UCSD-AML1 (cell line): ENCODE results near the gene CHST7.
"Not testable (repeated sequence)": the region's sequence is repeated elsewhere in the genome, so short reads cannot be mapped to it uniquely, and the experiment has no call there.

Experiments used
- DNase-seq: peaks from one replicate; lab custom pipeline; 2025; ENCODE audit not compliant: unreplicated experiment; lab: John Stamatoyannopoulos, UW

The CHST7 gene, protein sequence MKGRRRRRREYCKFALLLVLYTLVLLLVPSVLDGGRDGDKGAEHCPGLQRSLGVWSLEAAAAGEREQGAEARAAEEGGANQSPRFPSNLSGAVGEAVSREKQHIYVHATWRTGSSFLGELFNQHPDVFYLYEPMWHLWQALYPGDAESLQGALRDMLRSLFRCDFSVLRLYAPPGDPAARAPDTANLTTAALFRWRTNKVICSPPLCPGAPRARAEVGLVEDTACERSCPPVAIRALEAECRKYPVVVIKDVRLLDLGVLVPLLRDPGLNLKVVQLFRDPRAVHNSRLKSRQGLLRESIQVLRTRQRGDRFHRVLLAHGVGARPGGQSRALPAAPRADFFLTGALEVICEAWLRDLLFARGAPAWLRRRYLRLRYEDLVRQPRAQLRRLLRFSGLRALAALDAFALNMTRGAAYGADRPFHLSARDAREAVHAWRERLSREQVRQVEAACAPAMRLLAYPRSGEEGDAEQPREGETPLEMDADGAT

DNA sequence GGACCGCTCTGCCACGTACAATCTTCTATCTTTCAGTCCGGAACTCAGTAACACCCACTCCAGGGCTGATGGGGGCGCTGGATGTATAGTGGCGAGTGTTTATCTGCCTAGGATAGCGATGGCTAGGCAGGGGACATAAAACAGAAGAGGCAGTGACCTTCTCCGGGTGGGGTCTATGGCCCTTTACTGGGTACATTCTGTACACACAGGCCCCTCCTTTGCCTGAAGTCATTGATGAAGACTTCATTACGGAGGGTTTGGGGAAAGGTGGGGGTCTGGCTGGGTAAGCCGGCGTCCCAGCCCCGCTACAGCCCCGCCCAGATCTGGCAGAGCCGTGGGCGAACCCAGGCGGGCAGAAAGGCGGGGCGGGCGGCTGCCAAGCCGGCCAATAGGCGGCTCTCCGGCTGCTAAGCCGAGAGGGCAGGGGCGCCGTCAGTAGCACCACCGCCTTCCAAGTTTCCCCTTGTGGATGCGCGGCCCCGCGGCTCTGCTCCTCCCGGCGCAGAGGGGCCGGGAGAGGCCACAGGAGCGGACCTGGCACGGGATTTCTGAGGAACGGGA, at the start of gene CHST7:
Gene CHST7, plus strand, starts transcription at position 435 of the 561 bp plus-strand sequence. CDS start 167 bp downstream, outside the sequence.
- DNase-seq: peak; percentile 78

DNA sequence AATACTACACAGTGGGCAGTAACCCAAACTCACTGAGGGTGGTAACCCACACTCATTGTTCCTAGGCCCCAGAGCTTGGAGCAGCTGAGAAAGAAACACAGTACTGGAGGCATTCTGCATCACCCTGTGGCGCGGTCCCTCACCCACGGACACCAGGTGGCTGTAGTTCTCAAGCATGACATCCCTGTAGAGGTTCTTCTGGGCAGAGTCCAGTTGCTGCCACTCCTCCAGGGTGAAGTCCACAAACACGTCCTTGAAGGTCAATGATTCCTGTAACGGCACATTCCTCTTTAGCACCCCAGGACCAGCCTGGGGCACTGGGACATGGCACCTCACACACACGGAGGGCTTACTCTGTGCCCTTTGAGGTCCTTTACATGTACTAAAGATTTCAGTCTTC, 44.9 kb upstream of the CHST7 start:
- not testable (repeated sequence) for DNase-seq

DNA sequence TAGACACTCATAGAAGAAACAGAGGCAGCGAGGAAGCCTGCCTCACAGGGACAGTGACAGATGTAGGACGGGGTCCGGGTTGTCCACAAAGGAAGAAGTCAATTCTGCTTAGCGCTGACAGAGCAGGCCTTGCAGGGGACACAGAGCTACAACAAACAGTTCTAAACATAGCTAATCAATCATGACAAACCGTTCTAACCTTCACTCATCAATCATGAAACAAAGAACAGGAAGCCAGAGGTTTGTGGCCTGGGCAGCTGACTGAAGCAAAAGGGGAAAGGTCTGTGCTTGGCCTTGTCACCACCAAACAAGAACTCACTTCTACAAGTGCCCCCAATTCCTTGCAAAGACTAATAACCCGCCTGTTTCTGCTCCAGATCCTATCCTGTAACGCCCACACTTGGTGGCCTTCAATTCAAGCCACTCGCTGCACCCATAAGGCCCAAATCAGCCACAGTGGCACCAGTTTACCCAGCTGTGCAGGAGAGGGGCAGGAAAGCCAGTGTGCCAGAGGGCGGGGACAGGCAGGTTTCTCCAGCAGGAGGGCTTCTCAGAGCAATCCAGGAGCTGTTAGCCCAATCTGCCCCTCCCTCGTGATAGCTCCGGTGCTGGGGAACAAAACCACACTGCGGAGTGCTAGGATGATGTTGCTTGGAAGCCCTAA, 43.7 kb upstream of the CHST7 start:
- peak; percentile 44 for DNase-seq

DNA sequence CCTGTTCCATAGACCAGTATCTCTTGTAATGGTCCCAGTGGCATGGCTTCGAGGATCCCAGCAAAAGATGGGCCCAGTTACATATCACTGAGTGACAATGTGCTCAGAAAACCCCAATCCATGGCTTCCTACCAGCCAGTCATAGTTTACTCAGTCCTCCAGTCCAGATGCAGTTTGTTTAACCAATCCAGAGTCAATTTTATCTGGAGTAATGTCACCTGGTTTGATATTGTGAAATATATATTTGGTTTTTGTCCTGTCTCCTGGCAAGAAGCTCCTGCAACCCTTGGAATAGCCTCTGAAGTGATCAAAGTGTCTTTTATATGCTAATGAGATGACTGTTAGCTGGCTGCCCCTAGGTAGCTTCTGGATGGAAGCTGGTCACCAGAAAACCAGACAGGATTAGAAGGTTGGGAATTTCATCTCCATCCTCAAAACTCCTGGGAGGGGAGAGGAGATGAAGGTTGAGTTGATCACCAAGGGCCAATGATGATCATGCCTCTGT, 43.1 kb upstream of the CHST7 start:
- not testable (repeated sequence) for DNase-seq

DNA sequence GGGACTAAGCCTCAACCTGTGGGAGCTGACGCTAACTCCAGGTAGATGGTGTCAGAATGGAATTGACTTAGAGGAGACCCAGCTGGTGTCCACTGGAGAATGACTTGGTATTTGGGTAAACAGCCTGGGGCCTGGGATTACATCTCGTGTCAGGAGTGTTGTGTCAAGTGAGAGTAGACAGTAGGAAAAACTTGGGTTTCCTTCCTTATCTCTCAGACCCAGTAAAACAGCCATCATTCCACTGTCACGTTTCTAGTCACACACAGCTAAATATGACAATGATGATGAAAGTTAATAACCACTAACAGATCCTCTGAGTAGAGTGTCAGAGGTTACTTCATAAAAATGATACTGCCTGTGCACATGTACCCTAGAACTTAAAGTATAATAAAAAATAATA, 42.1 kb upstream of the CHST7 start:
- no peak for DNase-seq

DNA sequence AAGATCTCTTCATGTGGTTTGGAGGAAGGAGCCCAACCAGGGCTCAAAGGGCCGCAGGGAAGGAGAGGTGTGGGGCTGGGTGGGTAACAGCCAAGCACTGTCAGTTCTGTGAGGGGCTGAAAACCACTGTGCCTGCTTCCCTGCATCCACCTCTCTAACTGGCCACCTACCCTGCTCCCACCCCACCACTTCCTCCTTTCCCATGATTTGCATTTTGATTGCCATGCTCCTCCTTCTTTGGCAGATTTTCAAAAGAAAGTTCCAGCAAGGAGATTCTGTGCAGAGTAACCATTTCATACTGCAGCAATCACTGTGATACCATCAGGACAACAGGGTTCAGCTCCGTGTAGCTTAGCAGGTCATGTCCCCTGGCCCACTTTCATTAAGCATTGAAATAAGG, 30.1 kb upstream of the CHST7 start:
- DNase-seq: no peak

DNA sequence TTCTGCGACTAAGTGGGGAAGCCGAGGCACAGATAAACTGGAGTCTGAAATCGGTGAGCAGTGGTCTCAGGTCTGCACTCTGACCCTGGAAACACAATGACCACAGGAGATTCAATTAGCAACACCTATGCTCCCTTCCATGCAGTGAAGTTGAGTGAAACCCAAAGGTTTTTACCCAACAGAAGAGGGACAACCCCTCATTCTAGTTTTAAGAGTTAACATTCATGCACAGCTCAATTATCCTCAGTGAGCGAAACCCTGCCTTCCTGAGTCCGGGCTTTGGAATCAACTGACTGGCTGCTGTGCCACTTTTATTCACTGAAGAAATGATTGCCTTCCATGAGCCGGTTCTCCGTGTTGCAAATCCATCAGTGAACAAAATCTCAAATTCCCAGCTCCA, 29.0 kb upstream of the CHST7 start:
- not testable (repeated sequence) for DNase-seq

DNA sequence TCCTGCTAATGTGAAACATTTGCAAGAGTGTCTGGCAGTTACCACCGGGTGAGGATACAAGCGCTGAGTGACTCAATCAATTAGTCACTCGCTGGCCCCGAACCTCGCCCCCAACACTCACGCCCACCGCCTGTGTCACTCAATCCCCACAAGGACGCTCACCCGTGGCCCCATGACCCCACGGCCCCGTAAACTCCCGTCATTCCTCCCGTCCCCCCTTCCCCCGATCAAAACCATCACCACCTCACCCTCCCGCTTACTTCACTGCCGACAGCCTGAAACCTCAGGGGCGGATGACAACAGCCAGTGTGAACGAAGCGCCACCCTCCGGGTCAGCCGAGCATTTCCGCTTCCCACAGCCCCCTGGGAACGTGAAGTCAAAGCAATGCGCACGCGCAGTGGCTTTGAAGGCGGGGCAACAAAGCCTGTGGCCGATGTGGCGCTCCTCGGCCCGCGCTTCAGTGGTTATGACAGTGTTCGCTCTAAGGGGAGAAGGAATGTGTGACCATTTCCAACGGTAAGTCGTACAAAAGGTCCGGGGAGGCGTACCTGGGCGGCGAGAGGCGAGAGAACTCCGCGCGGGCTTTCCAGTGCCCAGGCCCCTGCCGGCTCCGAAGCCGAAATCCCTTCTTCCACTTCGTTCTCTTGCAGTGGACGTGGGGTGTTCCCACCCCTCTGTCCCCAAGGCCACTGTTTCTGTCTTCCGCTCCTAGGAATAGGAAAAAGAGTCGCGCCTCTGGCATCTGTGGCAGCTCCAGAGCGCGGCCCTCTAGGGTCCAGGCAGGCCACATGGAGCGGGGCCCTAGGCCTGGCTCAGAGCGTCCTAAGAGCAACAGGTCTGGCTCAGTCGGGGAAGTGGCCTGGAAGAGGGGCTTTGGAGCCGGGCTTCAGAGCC, 28.2 kb upstream of the CHST7 start, which contains the start of gene ZNF674:
Gene ZNF674, minus strand, starts transcription at position 311 of the 895 bp plus-strand sequence. CDS start 3,334 bp downstream, outside the sequence.
- DNase-seq: peak; percentile 90

DNA sequence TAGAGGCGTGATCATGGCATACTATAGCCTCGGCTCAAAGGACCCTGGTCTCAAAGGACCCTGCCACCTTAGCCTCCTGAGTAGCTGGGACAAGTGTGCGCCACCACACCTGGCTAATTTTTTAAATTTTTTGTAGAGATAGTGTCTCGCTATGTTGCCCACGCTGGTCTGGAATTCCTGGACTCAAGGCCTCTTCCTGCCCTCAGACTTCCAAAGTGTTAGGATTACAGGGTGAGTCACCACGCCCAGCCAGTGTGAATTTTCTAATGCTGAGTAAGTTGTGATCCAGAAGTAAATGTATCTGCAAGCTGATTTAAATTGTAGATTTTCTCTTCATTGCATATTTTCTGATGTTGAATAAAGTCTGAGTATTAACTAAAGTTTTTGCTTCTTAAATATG, 25.7 kb upstream of the CHST7 start:
- no peak for DNase-seq

DNA sequence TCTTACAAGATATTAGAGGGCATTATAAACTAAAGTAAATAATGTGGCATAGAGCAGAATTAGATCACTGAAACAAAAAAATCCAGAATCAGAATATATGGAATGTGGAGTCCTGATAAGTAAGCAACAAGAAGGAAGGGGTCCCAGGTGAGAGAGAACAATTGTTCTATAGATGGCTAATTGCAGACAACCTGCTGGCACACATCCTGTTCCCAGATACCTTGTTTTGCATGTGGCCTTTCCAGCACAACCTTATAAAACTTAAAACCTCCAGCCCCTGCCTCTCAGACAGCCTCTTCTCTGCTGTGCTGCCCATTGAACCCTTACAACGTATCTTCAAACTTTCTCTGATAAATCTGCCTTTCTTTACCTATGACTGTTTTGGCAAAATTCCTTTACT, 23.7 kb upstream of the CHST7 start:
- no peak for DNase-seq

DNA sequence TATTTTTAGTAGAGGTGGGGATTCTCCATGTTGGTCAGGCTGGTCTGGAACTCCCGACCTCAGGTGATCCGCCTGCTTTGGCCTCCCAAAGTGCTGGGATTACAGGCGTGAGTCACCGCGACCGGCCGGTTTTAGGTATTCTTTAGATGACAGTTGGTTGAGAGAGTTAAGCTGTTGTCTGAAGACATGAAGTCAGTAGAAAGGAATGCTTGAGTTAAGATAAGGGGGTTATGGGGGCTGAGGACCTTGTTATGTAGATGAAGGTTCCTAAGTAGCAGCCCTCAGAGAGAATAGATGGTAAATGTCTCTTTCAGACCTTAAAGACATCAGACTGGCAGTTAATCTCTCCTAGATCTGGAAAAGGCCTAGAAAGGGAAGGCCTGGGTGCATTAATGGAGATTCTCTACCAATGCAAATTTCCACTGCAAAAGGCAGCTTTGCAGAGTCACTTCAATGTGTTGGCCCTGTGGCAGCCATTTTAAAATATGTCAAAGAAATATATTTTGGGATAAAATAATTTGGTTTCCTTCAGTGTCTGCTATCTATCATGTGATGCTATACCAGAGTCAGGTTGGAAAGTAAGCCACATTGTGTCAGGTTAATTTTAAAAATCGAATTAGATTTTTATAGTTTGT, 22.0 kb upstream of the CHST7 start:
- DNase-seq: no peak

DNA sequence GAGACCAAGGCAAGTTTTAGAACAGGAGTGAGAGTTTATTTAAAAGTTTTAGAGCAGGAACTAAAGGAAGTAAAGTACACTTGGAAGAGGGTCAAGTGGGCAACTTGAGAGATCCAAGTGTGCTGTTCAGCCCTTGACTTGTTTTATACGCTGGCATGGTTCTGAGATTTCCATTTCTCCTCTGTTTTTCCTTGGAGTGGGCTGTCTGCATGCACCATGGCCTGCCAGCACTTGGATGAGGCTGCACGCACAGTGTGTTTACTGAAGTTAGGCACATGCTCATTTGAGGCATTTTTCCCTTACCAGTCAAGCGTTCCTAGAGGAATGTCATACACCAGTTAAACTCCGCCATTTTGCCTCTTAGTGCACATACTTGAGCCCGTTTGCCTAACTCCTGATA, 19.6 kb upstream of the CHST7 start:
- no peak for DNase-seq

DNA sequence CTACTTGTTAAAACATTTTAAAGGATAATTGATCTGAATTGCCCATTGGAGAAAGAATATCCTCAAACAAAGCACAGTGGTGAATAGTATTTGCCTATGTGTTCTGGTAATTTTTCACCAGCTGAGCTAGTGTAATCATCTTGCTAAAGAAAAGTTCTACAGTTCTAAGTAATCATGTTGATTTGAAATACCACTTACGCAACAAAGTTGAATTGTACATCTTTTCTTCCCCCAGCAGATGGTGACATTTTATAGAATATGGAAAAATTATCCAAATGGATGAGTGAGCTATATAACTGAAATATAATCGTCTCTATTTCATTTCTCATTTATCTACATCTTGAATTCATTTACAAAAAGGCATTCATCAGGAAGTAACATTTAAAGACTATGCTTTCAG, 18.6 kb upstream of the CHST7 start:
- DNase-seq: no peak

DNA sequence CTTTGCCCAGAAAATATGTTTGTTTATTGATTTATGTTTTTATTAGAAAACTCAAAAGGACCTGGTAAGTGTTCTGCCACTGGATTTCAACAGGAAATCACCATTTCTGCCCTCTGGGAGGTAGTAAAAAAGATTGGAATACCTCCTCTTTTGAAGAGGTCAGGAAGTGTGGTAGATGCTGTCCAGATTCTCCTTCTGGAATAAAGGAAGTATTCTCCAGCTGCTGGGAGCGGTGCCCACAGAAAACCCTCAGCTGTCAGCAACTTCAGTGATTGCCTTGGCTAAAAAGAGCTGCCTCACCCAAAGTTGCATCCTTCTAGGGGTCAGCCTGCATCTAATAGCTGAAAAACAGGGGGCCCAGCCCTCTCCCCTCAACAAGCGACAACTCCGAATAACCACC, 14.5 kb upstream of the CHST7 start:
- DNase-seq: no peak

DNA sequence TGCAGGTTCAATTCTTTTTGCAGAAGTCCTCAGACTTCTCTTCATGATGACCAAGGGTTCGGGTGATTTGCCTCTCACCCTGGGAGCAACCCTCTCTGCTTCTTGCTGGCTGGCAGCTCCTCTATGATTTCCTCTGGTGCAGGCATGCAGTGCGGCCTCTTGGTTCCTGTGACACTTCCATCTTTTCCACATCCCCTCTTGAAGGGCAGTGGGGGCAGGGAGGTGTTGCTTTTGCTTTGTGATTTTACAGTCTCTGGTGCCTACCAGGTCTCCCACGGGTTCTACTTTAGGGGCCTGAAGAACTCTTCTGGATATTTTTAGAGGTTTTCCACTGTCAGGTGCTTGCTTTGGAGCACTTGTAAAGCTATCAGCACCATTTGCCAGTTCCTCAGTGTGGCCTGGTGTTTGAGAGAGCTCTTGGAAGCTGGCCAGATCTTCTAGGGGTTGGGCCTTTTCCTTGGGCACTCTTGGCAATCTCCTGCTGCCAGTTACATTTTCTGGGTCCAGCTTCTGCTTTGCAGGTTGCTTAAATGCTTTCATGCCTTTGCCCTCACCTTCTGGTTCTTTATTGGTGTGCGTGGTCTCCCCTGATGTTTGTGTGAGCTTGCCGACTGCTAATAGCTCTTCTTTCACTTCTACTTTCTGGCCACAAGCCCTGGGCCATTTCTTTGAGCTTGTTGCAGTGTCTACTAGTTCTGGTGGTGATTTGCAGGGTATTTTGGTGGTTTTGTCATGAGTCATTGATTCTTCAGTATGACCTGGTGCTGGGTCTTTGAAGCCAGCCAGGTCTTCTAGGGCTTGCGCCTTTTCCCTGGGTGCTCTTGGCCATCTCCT, 11.5 kb upstream of the CHST7 start:
- peak; percentile 42 for DNase-seq

DNA sequence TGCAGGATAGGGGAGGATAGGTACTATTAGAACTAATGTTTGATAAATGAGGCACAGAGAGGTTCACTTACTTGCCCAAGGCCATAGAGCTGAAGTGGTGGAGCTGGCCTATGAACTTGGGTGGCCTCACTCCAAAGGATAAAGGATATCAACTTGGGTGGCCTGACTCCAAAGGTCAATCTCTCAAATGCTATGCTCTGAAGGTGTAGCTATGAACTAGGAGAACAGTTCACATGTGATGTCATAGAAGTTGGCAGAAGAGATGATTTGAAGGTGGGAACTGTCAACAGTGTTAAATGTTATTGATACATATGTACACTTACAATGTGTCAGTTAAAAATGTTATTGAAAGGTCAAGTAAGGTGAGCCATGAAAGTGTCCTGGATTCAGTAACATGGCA, 6.2 kb upstream of the CHST7 start:
- DNase-seq: no peak

DNA sequence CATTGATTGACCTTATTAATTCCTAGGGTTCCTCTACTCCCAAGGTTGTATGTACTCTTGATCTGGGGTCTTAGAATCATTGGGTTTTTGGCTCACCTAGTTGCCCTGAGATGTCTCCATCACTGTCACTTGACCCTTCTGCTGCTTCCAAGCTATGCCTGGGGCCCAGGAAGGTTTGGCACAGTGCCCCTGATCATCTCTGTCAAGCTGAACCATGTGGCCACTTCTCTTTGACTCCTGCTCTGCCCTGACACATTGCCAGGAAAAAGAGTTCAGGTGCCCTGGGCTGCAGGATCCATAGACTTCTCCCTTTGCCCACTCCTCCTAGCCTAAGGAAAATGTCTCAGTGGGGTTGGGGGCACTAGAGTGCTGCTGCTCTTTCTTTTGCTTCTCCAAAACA, 3.9 kb upstream of the CHST7 start:
- DNase-seq: no peak

DNA sequence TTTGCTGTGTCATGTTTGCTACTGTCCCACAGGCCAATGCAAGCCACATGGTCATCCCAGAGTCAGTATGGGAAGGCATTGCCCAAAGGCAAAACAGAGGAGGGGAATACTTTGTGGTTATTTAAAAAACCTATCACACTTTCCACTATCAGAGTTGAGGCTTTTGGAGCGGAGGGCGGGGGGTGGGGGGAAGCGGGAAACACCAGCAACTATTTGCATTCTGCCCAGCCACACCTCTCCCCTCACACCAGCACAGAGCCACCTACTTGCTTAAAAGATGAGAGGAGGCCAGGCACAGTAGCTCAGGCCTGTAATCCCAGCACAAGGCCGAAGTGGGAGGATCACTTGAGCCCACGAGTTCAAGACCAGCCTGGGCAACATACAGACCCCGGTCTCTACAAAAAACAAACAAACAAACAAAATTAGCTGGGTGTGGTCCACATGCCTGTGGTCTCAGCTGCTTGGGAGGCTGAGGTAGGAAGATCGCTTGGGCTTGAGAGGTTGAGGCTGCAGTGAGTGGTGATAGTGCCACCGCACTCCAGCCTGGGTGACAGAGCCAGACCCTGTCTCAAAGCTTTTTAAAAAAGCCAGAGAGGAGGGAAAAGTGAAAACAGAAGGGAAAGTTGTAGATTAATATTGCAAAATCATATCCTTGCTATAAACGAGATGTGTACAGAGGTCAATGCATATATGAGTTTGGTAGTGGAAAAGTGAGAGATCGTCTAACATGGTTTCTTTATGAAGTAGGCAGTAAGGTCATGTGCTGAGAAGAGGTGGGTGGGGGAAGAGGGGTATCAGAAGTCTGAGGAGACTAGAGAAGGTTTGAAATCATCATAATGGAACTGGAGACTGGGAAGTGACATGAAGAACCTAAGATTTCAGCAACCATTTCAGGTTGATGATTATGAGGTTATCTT, 1.9 kb upstream of the CHST7 start:
- no peak for DNase-seq
